ENCODE data around the gene DCHS1. TPM values are rescaled to one million over a fixed set of nuclear protein-coding genes. Genes with fewer than 3 reads are reported as not detected.
A peak's percentile ranks its signal among the peaks of the same experiment; 100 is the strongest.

Gene DCHS1
- total and polyA plus RNA-seq, 4 donors = 6.0 to 39.9 (median 11.5) TPM

DNA sequence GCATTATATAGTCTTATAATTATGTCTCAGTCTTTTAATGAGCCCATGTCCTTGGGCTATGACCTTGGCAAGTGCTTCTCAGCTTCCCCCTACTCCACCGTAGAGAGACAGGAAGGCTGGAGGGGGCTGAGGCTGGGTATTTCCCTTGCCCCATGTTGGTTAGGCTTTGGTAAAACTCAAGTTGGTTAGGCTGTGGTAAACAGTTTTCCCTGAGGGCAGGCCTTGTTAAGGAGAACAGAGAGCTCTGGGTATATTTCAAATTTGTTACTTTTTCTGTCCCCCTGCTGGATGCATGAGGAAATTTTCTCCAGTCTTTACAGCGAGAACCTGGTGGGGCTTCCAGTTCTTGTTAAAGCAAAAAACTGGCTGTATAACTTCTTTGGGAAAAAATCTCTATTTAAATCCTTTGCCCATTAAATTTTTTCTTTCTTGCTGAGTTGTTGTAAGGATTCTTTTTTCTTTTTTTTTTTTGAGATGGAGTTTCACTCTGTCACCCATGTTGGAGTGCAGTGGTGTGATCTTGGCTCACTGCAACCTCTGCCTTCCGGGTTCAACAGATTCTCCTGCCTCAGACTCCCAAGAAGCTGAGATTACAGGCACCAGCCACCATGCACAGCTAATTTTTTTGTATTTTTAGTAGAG, 12.2 kb upstream of the DCHS1 start:
- ATAC-seq (ENCODE audit: insufficient read depth, low FRiP score) (no peak), DNase-seq (peak in 2 of 3 donors; percentile 29 to 45)
- Histone ChIP-seq H3K9ac (ENCODE audit: insufficient read depth in 1 of 2, low read length in 2 of 2) (no peak overlapping the region), H3K36me3 (ENCODE audit: control insufficient read depth in 4 of 4, insufficient read depth in 4 of 4, low read length in 4 of 4) (no peaks in the 10 kb centered on the region), H3K4me1 (ENCODE audit: control insufficient read depth in 5 of 5, insufficient read depth in 5 of 5, low read length in 5 of 5) (no peaks in the 10 kb centered on the region), H3K9me3 (ENCODE audit: control insufficient read depth in 4 of 4, insufficient read depth in 3 of 4, low read length in 3 of 4) (no peaks in the 10 kb centered on the region), H3K27me3 (ENCODE audit: control insufficient read depth in 3 of 3, insufficient read depth in 3 of 3, low read length in 2 of 3) (no peaks in the 10 kb centered on the region), H3K4me3 (no peak overlapping the region), H3K27ac (ENCODE audit: low read depth in 1 of 2, low read length in 1 of 2) (no peak overlapping the region)
- WGBS, 2 donors = 62 to 65% methylated on average over 3 of the region's 3 CpGs
- TF ChIP-seq, protein P1, sequence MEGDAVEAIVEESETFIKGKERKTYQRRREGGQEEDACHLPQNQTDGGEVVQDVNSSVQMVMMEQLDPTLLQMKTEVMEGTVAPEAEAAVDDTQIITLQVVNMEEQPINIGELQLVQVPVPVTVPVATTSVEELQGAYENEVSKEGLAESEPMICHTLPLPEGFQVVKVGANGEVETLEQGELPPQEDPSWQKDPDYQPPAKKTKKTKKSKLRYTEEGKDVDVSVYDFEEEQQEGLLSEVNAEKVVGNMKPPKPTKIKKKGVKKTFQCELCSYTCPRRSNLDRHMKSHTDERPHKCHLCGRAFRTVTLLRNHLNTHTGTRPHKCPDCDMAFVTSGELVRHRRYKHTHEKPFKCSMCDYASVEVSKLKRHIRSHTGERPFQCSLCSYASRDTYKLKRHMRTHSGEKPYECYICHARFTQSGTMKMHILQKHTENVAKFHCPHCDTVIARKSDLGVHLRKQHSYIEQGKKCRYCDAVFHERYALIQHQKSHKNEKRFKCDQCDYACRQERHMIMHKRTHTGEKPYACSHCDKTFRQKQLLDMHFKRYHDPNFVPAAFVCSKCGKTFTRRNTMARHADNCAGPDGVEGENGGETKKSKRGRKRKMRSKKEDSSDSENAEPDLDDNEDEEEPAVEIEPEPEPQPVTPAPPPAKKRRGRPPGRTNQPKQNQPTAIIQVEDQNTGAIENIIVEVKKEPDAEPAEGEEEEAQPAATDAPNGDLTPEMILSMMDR (IDR thresholded peaks at IDR 0.05; ENCODE audit: control extremely low read depth, extremely low read depth) = peak; percentile 13

DNA sequence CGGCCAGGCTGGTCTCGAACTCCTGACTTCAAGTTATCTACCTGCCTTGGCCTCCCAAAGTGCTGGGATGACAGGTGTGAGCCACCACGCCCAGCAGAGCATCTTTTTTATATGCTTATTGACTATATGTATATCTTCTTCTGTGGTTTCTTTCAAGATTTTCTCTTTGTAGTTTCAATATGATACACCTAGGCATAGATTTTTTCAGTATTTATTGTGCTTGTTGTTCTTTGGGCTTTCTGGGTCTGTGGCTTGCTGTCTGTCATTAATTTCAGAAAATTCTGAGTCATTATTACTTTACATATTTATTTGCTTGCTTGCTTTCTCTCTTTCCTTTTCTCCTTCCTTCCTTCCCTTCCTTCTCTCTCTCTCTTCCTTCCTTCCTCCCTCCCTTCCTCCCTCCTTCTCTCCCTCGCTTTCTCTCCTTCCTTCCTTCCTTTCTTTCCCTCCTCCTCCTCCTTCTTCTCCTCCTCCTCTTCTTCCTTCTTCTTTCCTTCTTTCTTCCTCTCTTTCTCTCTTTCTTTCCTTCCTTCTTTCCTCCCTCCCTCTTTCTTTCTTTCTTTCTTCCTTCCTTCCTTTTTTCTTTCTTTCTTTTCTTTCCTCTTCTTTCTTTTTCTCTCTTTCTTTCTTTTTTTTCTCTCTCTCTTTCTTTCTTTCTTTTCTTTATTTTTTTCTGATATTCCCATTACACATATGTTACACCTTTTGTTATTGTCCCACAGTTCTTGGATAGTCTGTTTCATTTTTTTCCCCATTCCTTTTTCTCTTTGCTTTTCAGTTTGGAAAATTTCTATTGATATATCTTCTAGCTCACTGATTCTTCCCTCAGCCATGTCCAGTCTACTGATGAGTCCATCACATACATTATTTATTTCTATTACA, 10.9 kb upstream of the DCHS1 start:
- Histone ChIP-seq H3K9me3 (ENCODE audit: control insufficient read depth in 4 of 4, insufficient read depth in 3 of 4, low read length in 3 of 4) (no peaks in the 10 kb centered on the region), H3K4me3 (no peak overlapping the region), H3K36me3 (ENCODE audit: control insufficient read depth in 4 of 4, insufficient read depth in 4 of 4, low read length in 4 of 4) (no peaks in the 10 kb centered on the region), H3K27me3 (ENCODE audit: control insufficient read depth in 3 of 3, insufficient read depth in 3 of 3, low read length in 2 of 3) (no peaks in the 10 kb centered on the region), H3K27ac (ENCODE audit: low read depth in 1 of 2, low read length in 1 of 2) (no peak overlapping the region), H3K9ac (ENCODE audit: insufficient read depth in 1 of 2, low read length in 2 of 2) (no peak overlapping the region), H3K4me1 (ENCODE audit: control insufficient read depth in 5 of 5, insufficient read depth in 5 of 5, low read length in 5 of 5) (no peaks in the 10 kb centered on the region)
- DNase-seq (no peak), ATAC-seq (ENCODE audit: insufficient read depth, low FRiP score) (no peak)
- WGBS, 2 donors = 87 to 91% methylated on average over 4 of the region's 4 CpGs
- TF ChIP-seq, protein P1 (IDR thresholded peaks at IDR 0.05; ENCODE audit: control extremely low read depth, extremely low read depth) = no peak

GRCh38 chr11:6664551-6664950, 8.9 kb upstream of the DCHS1 start:
- H3K4me3 ChIP-seq = no peak overlapping the region
- WGBS, 2 donors = 0 to 59% methylated on average over 1 of the region's 1 CpG
- no peak overlapping the region for H3K27ac ChIP-seq (ENCODE audit: low read depth in 1 of 2, low read length in 1 of 2)
- TF ChIP-seq, protein P1 (IDR thresholded peaks at IDR 0.05; ENCODE audit: control extremely low read depth, extremely low read depth) = no peak
- H3K9ac ChIP-seq (ENCODE audit: insufficient read depth in 1 of 2, low read length in 2 of 2) = no peak overlapping the region
- no peaks in the 10 kb centered on the region for H3K27me3 ChIP-seq (ENCODE audit: control insufficient read depth in 3 of 3, insufficient read depth in 3 of 3, low read length in 2 of 3)
- no peak for DNase-seq
- no peaks in the 10 kb centered on the region for H3K9me3 ChIP-seq (ENCODE audit: control insufficient read depth in 4 of 4, insufficient read depth in 3 of 4, low read length in 3 of 4)
- no peaks in the 10 kb centered on the region for H3K36me3 ChIP-seq (ENCODE audit: control insufficient read depth in 4 of 4, insufficient read depth in 4 of 4, low read length in 4 of 4)
- H3K4me1 ChIP-seq (ENCODE audit: control insufficient read depth in 5 of 5, insufficient read depth in 5 of 5, low read length in 5 of 5) = no peaks in the 10 kb centered on the region
- ATAC-seq (ENCODE audit: insufficient read depth, low FRiP score) = no peak
